GM12891 (cell line): ENCODE measurements around the gene ZC3H6.

Experiments
- POLR2A ChIP-seq: IDR thresholded peaks from 2 replicates; pipeline ENCODE4 v1.6.1; 2011; ENCODE audit warnings: low read depth, low read length, control low read depth
- TAF1 ChIP-seq: IDR thresholded peaks from 2 replicates; pipeline ENCODE4 v1.6.1; 2011; ENCODE audit warnings: low read depth, low read length, control low read depth

DNA sequence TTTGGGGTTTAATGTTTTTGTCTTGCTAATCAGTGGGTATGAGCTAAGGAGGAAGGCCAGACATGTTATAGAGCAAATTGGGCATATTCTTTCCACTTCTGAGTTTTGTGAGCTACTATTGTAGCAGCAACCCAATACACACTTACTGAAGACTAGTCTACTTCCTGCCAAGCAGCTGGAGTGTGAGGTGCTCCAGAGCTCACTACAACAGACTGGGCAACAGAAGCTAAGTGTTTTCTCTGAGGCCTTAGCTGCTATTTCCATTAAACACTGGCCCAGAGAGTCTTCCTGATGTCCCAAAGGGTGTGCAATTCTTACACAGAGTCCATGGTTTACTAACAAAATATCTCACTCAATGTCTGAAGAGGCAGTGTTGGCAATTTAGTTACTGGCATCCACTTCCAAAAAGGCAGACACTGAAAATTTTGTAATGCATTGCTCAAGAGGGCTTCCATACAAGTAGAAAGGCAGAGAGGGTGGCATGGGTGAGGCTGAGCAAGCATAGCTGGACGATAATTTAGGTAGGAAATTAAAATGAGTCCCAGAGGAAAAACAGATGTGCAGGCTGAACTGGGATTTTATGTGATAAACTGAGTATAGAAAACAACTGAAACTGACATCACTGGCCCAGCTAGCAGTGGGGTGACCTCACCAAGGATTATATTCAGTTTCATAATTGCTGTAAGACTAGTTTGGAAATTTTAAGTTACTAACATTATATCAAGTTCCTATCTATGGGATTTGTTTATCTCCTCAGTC, 68.6 kb downstream of the ZC3H6 start:
- TF ChIP-seq POLR2A (no peak), TAF1 (no peak)
